Suprapubic skin (tissue), 4 donors: Measurements from ENCODE around the gene TMEM106A. TPM values are rescaled to one million over a fixed set of nuclear protein-coding genes. Genes with fewer than 3 reads are reported as not detected.

Source experiments
- total RNA-seq, 4 donors: library from RNA; depleted of rRNA; stranded (reverse); fragments of >200 nt; gene quantifications; one replicate each; pipeline ENCODE4 v1.1.0, GENCODE V29; 2016

Gene TMEM106A
- total RNA-seq, 4 donors from 2014 or later: 1.2 to 3.5 (median 1.9) TPM

Other genes with a start within 250 kb of the TMEM106A start
- gene AARSD1, start 247.4 kb upstream of the TMEM106A start, total RNA-seq: 10 to 100 TPM; 13.6 to 25.1 (median 16.9) TPM
- gene PTGES3L, start 231.8 kb upstream of the TMEM106A start, total RNA-seq: under 1 TPM in 2 of 4 donors, not detected in 2; 0.44 to 0.48 TPM
- gene RUNDC1, start 231.3 kb upstream of the TMEM106A start, total RNA-seq: 10 to 100 TPM; 13.9 to 18.9 (median 16.2) TPM
- gene RPL27, start 213.5 kb upstream of the TMEM106A start, total RNA-seq: 1,000 to 10,000 TPM in 3 of 4 donors, 100 to 1,000 TPM in 1; 968 to 1,986 (median 1,251) TPM
- gene IFI35, start 205.1 kb upstream of the TMEM106A start, total RNA-seq: 10 to 100 TPM in 3 of 4 donors, 1 to 10 TPM in 1; 9.0 to 18.0 (median 13.7) TPM
- gene VAT1, start 189.5 kb upstream of the TMEM106A start, total RNA-seq: 100 to 1,000 TPM; 125 to 234 (median 188) TPM
- 1 to 10 TPM in 3 of 4 donors, under 1 TPM in 1; 0.79 to 2.1 (median 1.8) TPM for gene RND2, start 186.6 kb upstream of the TMEM106A start, total RNA-seq
- gene BRCA1, start 86.5 kb upstream of the TMEM106A start, total RNA-seq: 1 to 10 TPM; 4.9 to 8.0 (median 5.3) TPM
- gene NBR1, start 40.7 kb upstream of the TMEM106A start, total RNA-seq: 100 to 1,000 TPM in 1 of 4 donors, 10 to 100 TPM in 3; 75.4 to 102 (median 89.6) TPM
- gene CCDC200, start 16.7 kb downstream of the TMEM106A start, total RNA-seq: not detected
- gene RNU2-1, start 22.1 kb downstream of the TMEM106A start, total RNA-seq: not detected
- gene ARL4D, start 187.1 kb downstream of the TMEM106A start, total RNA-seq: 10 to 100 TPM; 26.7 to 50.9 (median 32.2) TPM